Psoas muscle (tissue), 8 donors: ENCODE data around the gene JUP. TPM values are rescaled to one million over a fixed set of nuclear protein-coding genes. Genes with fewer than 3 reads are reported as not detected.
A peak's percentile ranks its signal among the peaks of the same experiment; 100 is the strongest.

Source experiments
- ATAC-seq, 4 donors: fragments of 200-7000 bp; cut with Tn5 transposase; one replicate each; pipeline ENCODE4 v1.9.1; 2020; ENCODE audit warnings: moderate library complexity in 3 of 4, mild to moderate bottlenecking in 2 of 4
- DNase-seq, 2 donors: peaks; one replicate each; pipeline ENCODE4 v3.0.0-alpha.2; 2020
- H3K27ac ChIP-seq: fragments of 200-600 bp; one replicate; pipeline ENCODE4 v1.8.0; 2022
- H3K27me3 ChIP-seq, 3 donors: fragments of 200-600 bp in 1 of 3; one replicate each; pipeline versions ENCODE4 v1.6.1 to v1.8.0; 2013 to 2022; ENCODE audit warnings: low read length in 2 of 3, mild to moderate bottlenecking in 2 of 3, moderate library complexity in 1 of 3; ENCODE audit not compliant: insufficient read depth in 3 of 3
- H3K36me3 ChIP-seq, 2 donors: fragments of 200-600 bp in 1 of 2; one replicate each; pipeline versions ENCODE4 v1.6.1 to v1.8.0; 2013 to 2022; ENCODE audit warnings: low read depth in 1 of 2, mild to moderate bottlenecking in 1 of 2, moderate library complexity in 1 of 2; ENCODE audit not compliant: insufficient read depth in 1 of 2
- H3K4me1 ChIP-seq: fragments of 200-600 bp; one replicate; pipeline ENCODE4 v1.8.0; 2022
- H3K4me3 ChIP-seq: fragments of 200-600 bp; one replicate; pipeline ENCODE4 v1.8.0; 2022; ENCODE audit warnings: mild to moderate bottlenecking
- H3K9me3 ChIP-seq: fragments of 200-600 bp; one replicate; pipeline ENCODE4 v1.8.0; 2022
- CTCF ChIP-seq: fragments of 200-600 bp; IDR thresholded peaks from one replicate; pipeline ENCODE4 v1.8.0; 2022; ENCODE audit warnings: antibody characterized with exemption
- WGBS, 3 donors: extraction: QIAGEN DNeasy Blood & Tissue Kit; methylation state at CpG; one replicate each; pipeline versions ENCODE4 v1.1.6 to v1.1.7; 2013; 5-methylcytosine and 5-hydroxymethylcytosine counted together
- intact Hi-C, 2 donors: fragments of 100-400 bp; cut with DNase I; formaldehyde crosslinking; loops; one replicate each; pipeline versions ENCODE4 v1.11.0 to v1.14.2; 2022
- polyA plus RNA-seq, 3 donors: library from polyadenylated mRNA; stranded (reverse); fragments of 200-250 nt; gene quantifications; one replicate each; pipeline ENCODE4 v1.2.3, GENCODE V29; 2013
- total RNA-seq, 4 donors: library from RNA; stranded (reverse); fragmentation: NEBNext Ultra II Directional in 2 of 4; extraction: Animal tissue kit (Norgen Biotek cat#: 25700) in 2 of 4; gene quantifications; one replicate each; pipeline versions ENCODE4 v1.2.1 to v1.2.4, GENCODE V29; 2021 to 2023
- donor health status: healthy with polysubstance abuse.
- donor health status: DM: no; HTN: no; CAD: no; lungs with moderate emphysema.
- donor health status: Bipolar disorder and iron deficiency.
- donor health status: healthy.
- donor health status: DM: yes; HTN: yes; CAD: no.
- donor health status: DM: no; HTN: no; CAD: no.
- donor health status: DM: no; HTN: no; CAD: no.
- donor health status: DM: yes; HTN: yes; CAD: no.

The JUP gene
- total and polyA plus RNA-seq, 7 donors = 9.4 to 55.0 (median 30.3) TPM

GRCh38 chr17:41822216-41823140 lies 36.0 kb upstream of the JUP start:
- DNase-seq (no peak), ATAC-seq (no peak)
- Histone ChIP-seq H3K4me1 (no peaks in the 10 kb centered on the region), H3K27ac (no peak overlapping the region), H3K27me3 (no peaks in the 10 kb centered on the region), H3K4me3 (no peak overlapping the region), H3K9me3 (no peaks in the 10 kb centered on the region), H3K36me3 (peaks cover 0 to 34% of the 10 kb centered on the region in 2 donors)
- intact Hi-C loops = loop anchor here in 1 of 2 donors (1.0 kb wide), 1 partner anchor 19 kb away; no protein-coding TSS in a partner anchor
- WGBS, 3 donors = 76 to 79% (median 79%) methylated on average over 12 of the region's 12 CpGs
- TF ChIP-seq CTCF = no peak

- TF ChIP-seq CTCF = no peak
- Histone ChIP-seq H3K4me3 (no peak overlapping the region), H3K27ac (no peak overlapping the region), H3K27me3 (no peaks in the 10 kb centered on the region), H3K4me1 (no peaks in the 10 kb centered on the region), H3K36me3 (peaks cover 0 to 27% of the 10 kb centered on the region in 2 donors), H3K9me3 (no peaks in the 10 kb centered on the region)
- peak in 1 of 4 donors; percentile 23 for ATAC-seq
- 82 to 89% (median 86%) methylated on average over 13 to 14 of the region's 14 CpGs for WGBS, 3 donors
- intact Hi-C loops = no loop called here
- no peak for DNase-seq
Observed at GRCh38 chr17:41821776-41822175, 35.3 kb upstream of the JUP start.

GRCh38 chr17:41818024-41818423 lies 31.5 kb upstream of the JUP start:
- H3K27me3 ChIP-seq = no peaks in the 10 kb centered on the region
- H3K4me3 ChIP-seq = no peak overlapping the region
- TF ChIP-seq CTCF = no peak
- H3K27ac ChIP-seq = no peak overlapping the region
- ATAC-seq (no peak), DNase-seq (no peak)
- WGBS, 3 donors = 94 to 97% (median 97%) methylated on average over 20 of the region's 20 CpGs
- H3K9me3 ChIP-seq = no peaks in the 10 kb centered on the region
- intact Hi-C loops = no loop called here
- no peaks in the 10 kb centered on the region for H3K36me3 ChIP-seq
- H3K4me1 ChIP-seq = no peaks in the 10 kb centered on the region

DNA sequence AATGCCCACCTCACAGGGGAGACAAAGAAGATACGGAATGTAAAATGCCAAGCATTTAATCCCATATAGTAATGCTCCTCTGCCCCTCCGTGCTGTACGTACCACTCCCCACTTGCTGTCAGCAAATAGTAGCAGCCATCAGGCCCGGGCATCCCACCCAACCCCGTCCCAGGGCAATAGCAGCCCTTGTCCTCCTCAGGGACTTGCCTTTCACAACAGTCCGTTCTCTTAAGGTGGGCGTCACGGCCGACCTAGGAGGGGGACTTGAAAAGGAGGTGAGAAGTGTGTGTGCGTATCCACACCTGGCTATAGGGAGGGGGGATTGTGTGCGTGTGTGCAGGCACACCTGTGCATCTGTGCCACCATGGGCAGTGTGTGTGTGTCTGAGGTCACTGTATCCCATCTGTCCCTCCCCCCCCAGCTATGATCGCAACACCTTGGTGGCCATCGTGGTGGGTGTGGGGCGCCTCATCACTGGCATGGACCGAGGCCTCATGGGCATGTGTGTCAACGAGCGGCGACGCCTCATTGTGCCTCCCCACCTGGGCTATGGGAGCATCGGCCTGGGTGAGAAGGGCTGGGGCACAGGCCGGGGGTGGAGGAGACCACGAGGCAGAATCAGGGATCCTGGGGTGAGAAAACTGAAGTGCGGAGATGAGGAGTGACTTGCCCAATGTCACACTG lies 30.3 kb upstream of the JUP start:
- no peak overlapping the region for H3K27ac ChIP-seq
- 92 to 95% (median 93%) methylated on average over 20 to 23 of the region's 23 CpGs for WGBS, 3 donors
- no peaks in the 10 kb centered on the region for H3K9me3 ChIP-seq
- no peak for TF ChIP-seq CTCF
- no peak for DNase-seq
- H3K36me3 ChIP-seq = no peaks in the 10 kb centered on the region
- H3K4me1 ChIP-seq = no peaks in the 10 kb centered on the region
- H3K4me3 ChIP-seq = no peak overlapping the region
- no peaks in the 10 kb centered on the region for H3K27me3 ChIP-seq
- ATAC-seq = no peak
- intact Hi-C loops = no loop called here
